BLaER1 (cell line): ENCODE measurements around the gene ENDOD1.

ENCODE experiments used
- H3K27ac ChIP-seq: shearing (Covaris generic); formaldehyde crosslinking; 2 replicates; pipeline ENCODE4 v1.8.1; 2022
- H3K27me3 ChIP-seq: shearing (Covaris generic); formaldehyde crosslinking; 2 replicates; pipeline ENCODE4 v1.8.1; 2022
- H3K36me3 ChIP-seq: shearing (Covaris generic); formaldehyde crosslinking; 2 replicates; pipeline ENCODE4 v1.8.1; 2022
- H3K4me1 ChIP-seq: shearing (Covaris generic); formaldehyde crosslinking; 2 replicates; pipeline ENCODE4 v1.8.1; 2022
- H3K4me2 ChIP-seq: shearing (Covaris generic); formaldehyde crosslinking; 2 replicates; pipeline ENCODE4 v1.8.1; 2022
- H3K4me3 ChIP-seq: shearing (Covaris generic); formaldehyde crosslinking; 2 replicates; pipeline ENCODE4 v1.8.1; 2022
- H3K9ac ChIP-seq: shearing (Covaris generic); formaldehyde crosslinking; 2 replicates; pipeline ENCODE4 v1.8.1; 2022
- H3K9me3 ChIP-seq: shearing (Covaris generic); formaldehyde crosslinking; 2 replicates; pipeline ENCODE4 v1.8.1; 2022
- H4K20me1 ChIP-seq: shearing (Covaris generic); formaldehyde crosslinking; 2 replicates; pipeline ENCODE4 v1.8.1; 2022
- Cebpa-rat ChIP-seq: shearing (Covaris generic); IDR thresholded peaks from 2 replicates; pipeline ENCODE4 v1.8.1; 2022

ENDOD1 gene

DNA sequence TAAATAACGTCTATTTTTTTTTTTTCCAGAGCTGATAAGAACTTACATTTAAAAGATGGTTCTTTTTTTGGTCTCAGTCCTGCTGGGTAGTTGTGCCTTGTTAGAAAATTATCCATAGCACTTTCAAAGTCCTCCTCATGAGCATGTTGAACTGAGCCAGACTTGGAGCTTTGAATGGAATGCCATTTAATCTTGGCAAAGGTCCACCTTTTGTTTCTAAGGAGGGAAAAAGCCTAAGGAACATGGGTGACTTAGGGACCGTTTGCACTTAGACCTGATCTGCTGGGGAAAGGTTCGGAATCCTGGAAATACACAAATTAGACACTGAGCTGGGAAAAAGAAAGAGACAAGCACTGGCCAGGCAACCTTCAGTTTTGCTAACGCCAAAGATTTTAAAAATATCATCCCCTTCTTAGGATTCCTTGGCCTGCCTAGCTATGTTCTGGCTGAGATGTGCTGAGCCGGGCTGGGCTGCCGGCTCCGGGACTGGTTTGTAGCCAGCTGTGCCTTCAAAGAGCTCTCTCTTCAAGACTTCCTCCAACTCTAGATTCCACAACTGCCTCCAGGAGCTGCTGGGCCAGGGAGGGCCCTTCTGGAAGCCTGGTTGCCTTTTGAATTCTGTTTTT is 67.4 kb downstream of the ENDOD1 start:
- Histone ChIP-seq H4K20me1 (no peaks in the 10 kb centered on the region), H3K9me3 (no peaks in the 10 kb centered on the region), H3K4me2 (no peak overlapping the region), H3K27ac (no peak overlapping the region), H3K9ac (no peak overlapping the region), H3K36me3 (no peaks in the 10 kb centered on the region), H3K4me1 (peaks cover 22% of the 10 kb centered on the region), H3K27me3 (no peaks in the 10 kb centered on the region), H3K4me3 (no peak overlapping the region)
- TF ChIP-seq Cebpa-rat: no peak

DNA sequence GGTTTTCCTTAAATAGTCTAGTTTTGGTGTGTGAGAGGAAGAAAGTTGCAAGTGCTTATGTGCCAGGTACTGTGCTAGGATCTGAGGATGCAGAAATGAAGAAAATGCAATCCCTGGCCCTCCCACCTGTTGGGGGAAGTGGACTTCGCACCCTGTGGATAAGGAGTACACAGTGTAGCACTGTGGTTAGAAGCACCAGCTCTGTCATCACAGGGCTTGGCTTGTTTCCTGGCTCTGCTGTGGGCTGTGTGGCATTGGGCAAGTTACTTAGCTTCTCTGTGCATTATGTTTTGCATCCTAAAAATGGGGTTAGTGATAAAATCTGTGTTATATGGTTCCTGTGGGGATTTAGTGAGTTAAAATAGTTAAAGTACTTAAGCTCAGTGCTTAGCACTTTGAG is 68.2 kb downstream of the ENDOD1 start:
- Histone ChIP-seq H3K9me3 (no peaks in the 10 kb centered on the region), H3K4me1 (peaks cover 15% of the 10 kb centered on the region), H3K27me3 (no peaks in the 10 kb centered on the region), H3K4me3 (no peak overlapping the region), H3K27ac (no peak overlapping the region), H4K20me1 (no peaks in the 10 kb centered on the region), H3K9ac (no peak overlapping the region), H3K4me2 (no peak overlapping the region), H3K36me3 (no peaks in the 10 kb centered on the region)
- TF ChIP-seq Cebpa-rat: no peak

DNA sequence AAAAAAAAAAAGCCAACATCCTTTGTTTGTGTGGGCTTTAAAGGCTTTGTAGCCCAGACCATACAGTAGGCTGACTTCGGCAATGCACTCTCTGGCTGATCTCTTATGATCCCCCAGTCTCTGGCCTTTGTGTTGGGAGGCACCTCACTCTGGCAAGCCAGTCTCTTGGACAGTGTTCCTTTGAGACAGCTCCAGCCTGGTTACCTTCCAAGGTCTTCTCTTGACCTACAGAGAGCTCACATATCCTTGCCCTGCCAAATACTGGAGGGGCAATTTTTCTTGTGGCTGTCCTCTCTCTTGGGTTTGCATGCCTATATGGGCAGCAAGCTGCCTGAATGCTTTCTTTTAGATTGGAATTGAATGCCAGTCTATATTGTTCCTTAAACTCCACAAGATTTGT is 71.6 kb downstream of the ENDOD1 start:
- Histone ChIP-seq H3K4me1 (no peaks in the 10 kb centered on the region), H3K4me3 (no peak overlapping the region), H3K4me2 (no peak overlapping the region), H3K27ac (no peak overlapping the region), H3K36me3 (no peaks in the 10 kb centered on the region), H3K9ac (no peak overlapping the region), H4K20me1 (no peaks in the 10 kb centered on the region), H3K27me3 (no peaks in the 10 kb centered on the region), H3K9me3 (no peaks in the 10 kb centered on the region)
- TF ChIP-seq Cebpa-rat: no peak

DNA sequence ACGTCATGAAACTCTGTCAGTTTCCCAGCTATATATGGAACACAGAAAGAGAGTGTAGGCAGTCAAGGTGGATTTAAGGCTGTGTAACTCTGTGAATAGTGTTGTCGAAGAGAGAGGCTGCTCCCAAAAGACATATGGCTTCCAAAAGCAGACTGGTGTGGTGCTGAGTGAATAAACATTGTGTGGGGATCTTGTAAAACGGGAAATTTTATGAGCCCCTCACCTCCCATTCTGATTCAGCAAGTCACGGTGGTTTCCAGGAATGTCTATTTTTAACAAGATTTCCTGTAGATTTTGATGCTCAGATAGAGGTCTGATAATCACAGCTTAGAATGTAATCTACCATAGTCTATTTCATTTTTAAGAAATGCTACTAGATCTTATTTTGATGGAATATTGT is 73.5 kb downstream of the ENDOD1 start:
- Histone ChIP-seq H3K36me3 (no peaks in the 10 kb centered on the region), H4K20me1 (no peaks in the 10 kb centered on the region), H3K27me3 (no peaks in the 10 kb centered on the region), H3K4me3 (no peak overlapping the region), H3K27ac (no peak overlapping the region), H3K9me3 (no peaks in the 10 kb centered on the region), H3K4me2 (no peak overlapping the region), H3K4me1 (no peaks in the 10 kb centered on the region), H3K9ac (no peak overlapping the region)
- no peak for TF ChIP-seq Cebpa-rat

DNA sequence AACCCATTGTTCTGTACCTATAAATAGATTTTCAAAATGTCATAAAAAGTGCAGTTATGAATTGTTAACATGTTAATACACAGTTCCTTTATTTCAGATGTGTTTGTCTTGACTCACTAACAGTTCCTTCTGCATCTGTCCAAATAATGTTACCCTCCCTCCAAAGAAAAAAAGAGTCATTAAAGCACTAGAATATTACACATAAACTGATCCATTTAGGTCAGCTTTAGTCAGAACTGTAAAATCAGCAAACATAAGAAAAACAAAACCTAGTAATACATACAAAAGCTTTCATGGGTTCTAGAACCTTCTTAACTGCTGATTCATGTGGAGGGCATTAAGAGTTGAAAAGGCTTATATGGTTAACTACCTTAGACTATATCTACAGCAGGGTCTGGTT is 76.0 kb downstream of the ENDOD1 start:
- H3K4me1 ChIP-seq: no peaks in the 10 kb centered on the region
- no peaks in the 10 kb centered on the region for H3K9me3 ChIP-seq
- no peaks in the 10 kb centered on the region for H4K20me1 ChIP-seq
- no peak overlapping the region for H3K4me2 ChIP-seq
- no peak overlapping the region for H3K4me3 ChIP-seq
- no peak overlapping the region for H3K27ac ChIP-seq
- H3K27me3 ChIP-seq: no peaks in the 10 kb centered on the region
- H3K9ac ChIP-seq: no peak overlapping the region
- no peaks in the 10 kb centered on the region for H3K36me3 ChIP-seq
- no peak for TF ChIP-seq Cebpa-rat

DNA sequence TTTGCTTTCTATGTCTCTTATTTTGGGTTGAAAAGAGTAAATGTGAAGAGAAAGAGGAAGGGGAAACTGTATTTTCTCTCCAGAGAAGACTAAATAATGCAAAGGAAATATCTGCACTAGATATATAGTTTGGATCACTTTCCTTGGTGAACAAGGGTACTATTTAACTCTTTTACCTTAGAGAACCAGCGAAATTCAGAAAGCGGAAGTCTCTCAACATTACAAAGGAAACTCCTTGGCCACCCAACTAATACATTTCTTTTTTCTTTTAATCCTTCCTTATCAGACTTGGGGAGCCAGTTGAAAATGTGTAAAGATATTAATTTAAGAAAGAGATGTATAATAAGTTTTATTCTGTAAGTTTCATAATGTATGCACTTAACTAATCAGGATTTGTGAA is 77.1 kb downstream of the ENDOD1 start:
- H3K27ac ChIP-seq: no peak overlapping the region
- H3K27me3 ChIP-seq: no peaks in the 10 kb centered on the region
- H4K20me1 ChIP-seq: no peaks in the 10 kb centered on the region
- no peaks in the 10 kb centered on the region for H3K4me1 ChIP-seq
- no peak for TF ChIP-seq Cebpa-rat
- H3K9ac ChIP-seq: no peak overlapping the region
- no peak overlapping the region for H3K4me2 ChIP-seq
- H3K36me3 ChIP-seq: no peaks in the 10 kb centered on the region
- no peaks in the 10 kb centered on the region for H3K9me3 ChIP-seq
- no peak overlapping the region for H3K4me3 ChIP-seq

DNA sequence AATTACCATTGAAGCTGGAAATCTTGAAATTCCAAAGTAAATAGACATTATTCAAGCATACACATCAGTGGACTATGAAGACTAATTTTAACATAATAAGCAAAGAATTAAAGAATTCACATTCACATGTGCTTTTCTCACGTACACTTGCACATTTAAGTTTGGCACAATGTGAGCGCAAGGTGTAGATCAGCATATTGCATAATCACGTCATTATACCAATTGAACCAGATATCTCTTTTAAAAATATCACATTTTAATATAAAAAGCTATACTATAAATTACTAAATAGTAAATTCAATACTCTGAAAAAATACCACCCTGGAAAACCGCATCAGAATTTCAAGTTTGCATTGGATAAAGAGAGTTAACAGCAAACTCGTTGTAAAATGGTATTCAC is 80.6 kb downstream of the ENDOD1 start:
- Histone ChIP-seq H3K4me3 (no peak overlapping the region), H3K36me3 (peaks cover 5% of the 10 kb centered on the region; the same call in 1 of the 2 replicates), H3K27ac (no peak overlapping the region), H4K20me1 (no peaks in the 10 kb centered on the region), H3K9me3 (no peaks in the 10 kb centered on the region), H3K27me3 (no peaks in the 10 kb centered on the region), H3K9ac (no peak overlapping the region), H3K4me1 (no peaks in the 10 kb centered on the region), H3K4me2 (no peak overlapping the region)
- TF ChIP-seq Cebpa-rat: no peak

DNA sequence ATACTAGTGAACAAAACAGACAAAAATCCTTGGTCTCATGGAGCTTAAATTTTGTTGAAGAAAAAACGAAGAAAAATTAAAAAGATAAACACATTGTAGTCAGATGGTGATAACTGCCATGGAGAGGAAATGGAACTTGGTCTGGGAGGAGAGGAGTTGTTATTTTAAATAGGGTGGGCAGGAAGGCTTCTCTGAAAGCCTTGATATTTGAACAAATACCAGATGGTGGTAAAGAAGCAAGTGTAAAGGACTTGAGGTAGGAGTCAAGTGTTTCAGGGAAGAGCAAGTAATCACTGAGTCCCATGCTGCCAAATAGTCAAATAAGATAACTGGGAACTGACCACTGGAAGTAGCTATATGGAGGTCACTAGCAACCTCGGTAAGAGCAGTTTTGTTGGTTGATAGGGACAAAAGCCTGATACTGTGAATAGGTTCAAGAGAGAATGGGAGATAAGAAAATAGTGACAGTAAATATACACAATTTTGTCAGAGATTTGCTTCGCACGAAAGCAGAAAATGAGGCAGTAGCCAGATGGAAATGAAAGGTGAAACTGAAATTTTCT is 86.3 kb downstream of the ENDOD1 start:
- H4K20me1 ChIP-seq: no peaks in the 10 kb centered on the region
- peaks cover 21% of the 10 kb centered on the region for H3K36me3 ChIP-seq
- H3K4me1 ChIP-seq: no peaks in the 10 kb centered on the region
- H3K9me3 ChIP-seq: no peaks in the 10 kb centered on the region
- no peak overlapping the region for H3K27ac ChIP-seq
- TF ChIP-seq Cebpa-rat: no peak
- no peak overlapping the region for H3K4me2 ChIP-seq
- no peaks in the 10 kb centered on the region for H3K27me3 ChIP-seq
- H3K4me3 ChIP-seq: no peak overlapping the region
- no peak overlapping the region for H3K9ac ChIP-seq
